Uterus (tissue), 4 donors: ENCODE measurements around the gene LRRC49. TPM values are rescaled to one million over a fixed set of nuclear protein-coding genes. Genes with fewer than 3 reads are reported as not detected.

Experiments used
- DNase-seq, 2 donors: peaks; one replicate each; pipeline ENCODE4 v3.0.0-alpha.2; 2019 to 2020
- H3K27ac ChIP-seq, 2 donors: fragments of 200-600 bp; sonication (generic); 1 replicate in 1 of 2; 2 replicates in 1 of 2; pipeline ENCODE4 v1.5.1; 2016 to 2018
- H3K27me3 ChIP-seq, 2 donors: fragments of 200-600 bp; sonication (generic); one replicate each; pipeline ENCODE4 v1.5.1; 2018 to 2019; ENCODE audit warnings: control low read depth in 1 of 2
- H3K36me3 ChIP-seq, 2 donors: fragments of 200-600 bp; sonication (generic); one replicate each; pipeline ENCODE4 v1.5.1; 2019; ENCODE audit warnings: control low read depth in 1 of 2
- H3K4me1 ChIP-seq, 2 donors: fragments of 200-600 bp; sonication (generic); one replicate each; pipeline ENCODE4 v1.5.1; 2018 to 2019; ENCODE audit warnings: control low read depth in 1 of 2
- H3K4me3 ChIP-seq, 2 donors: fragments of 200-600 bp; sonication (generic); 1 replicate in 1 of 2; 2 replicates in 1 of 2; pipeline ENCODE4 v1.5.1; 2018 to 2019; ENCODE audit warnings: mild to moderate bottlenecking in 1 of 2
- H3K9me3 ChIP-seq, 2 donors: fragments of 200-600 bp; sonication (generic); one replicate each; pipeline ENCODE4 v1.5.1; 2019; ENCODE audit warnings: control low read depth in 1 of 2
- CTCF ChIP-seq, 4 experiments: fragments of 200-600 bp in 2 of 4; fragments of 450-650 bp in 2 of 4; sonication (generic) in 2 of 4; IDR thresholded peaks; one replicate each; pipeline ENCODE4 v1.5.1; 2016 to 2019; ENCODE audit warnings: antibody characterized with exemption in 4 of 4, mild to moderate bottlenecking in 2 of 4, moderate library complexity in 1 of 4
- POLR2A ChIP-seq, 2 donors: fragments of 450-650 bp; IDR thresholded peaks; one replicate each; pipeline ENCODE4 v1.6.1; 2016; ENCODE audit warnings: antibody characterized with exemption in 2 of 2, mild to moderate bottlenecking in 1 of 2, moderate library complexity in 1 of 2
- intact Hi-C: fragments of 100-400 bp; cut with DNase I; formaldehyde crosslinking; loops from one replicate; pipeline ENCODE4 v1.15.1; 2023; ENCODE audit warnings: low total_unique reads
- total RNA-seq, 4 donors: library from RNA; depleted of rRNA in 3 of 4; stranded (reverse); fragments of >200 nt in 3 of 4; gene quantifications; one replicate each; pipeline versions ENCODE4 v1.1.0 to v1.2.4, GENCODE V29; 2014 to 2023
- donor health status: DM: yes; HTN: yes; CAD: no.

Gene LRRC49
- total RNA-seq, 4 donors from 2014 or later = 13.8 to 48.7 (median 19.7) TPM

DNA sequence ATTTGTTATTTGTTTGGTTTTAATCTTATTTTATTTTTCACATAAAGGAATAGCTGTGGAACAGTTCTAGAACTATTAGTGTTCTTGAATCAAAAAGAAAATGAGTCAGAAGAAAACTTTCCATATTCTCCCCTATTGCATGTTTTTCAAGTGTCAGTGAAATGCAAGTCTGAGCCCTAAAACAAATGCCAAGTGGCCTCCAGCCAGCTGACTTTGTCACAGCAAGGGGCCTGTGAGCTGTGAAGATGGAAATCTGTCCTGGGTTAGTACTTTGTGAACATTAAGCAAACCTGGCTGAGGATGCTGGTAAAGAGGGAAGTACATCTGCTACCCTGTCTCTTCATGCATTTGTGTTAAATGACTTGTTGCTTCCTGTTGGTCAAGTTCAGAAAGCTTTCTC is 14.2 kb downstream of the LRRC49 start:
- TF ChIP-seq CTCF (IDR thresholded peaks at IDR 0.05) = no peak
- no peak for TF ChIP-seq POLR2A (IDR thresholded peaks at IDR 0.05)
- intact Hi-C loops = no loop called here

DNA sequence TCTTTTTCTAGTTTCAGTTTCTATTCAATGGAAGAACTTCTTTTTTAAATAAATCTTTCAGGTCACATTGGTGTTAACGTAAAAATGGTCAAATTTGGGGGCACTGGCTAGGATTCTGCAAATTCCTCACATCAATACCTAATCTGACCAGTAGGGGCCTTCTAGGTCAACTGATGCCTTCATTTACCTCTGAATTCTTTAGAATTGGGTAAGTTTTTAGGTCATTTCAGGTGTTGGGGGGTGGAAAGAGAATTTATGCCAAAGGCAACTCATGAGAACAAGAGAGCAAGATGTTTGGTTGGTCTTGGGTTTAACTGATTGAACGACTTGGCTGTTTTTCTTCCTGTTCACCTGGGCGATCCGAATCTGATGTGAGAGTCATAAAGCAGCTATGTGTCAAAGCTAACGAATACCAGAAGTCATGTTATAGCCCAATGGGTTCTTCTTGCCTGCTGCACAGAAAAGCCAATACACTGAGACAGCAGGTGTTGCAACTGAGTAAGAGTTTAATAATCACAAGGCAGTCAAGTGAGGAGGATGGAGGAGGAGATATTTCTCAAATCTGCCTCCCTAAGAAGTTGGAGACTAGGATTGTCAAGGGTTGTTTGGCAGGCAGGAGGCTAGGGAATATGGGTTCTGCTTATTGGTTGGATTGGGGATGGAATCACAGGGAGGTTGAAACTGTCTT is 15.3 kb downstream of the LRRC49 start:
- no peak for DNase-seq
- TF ChIP-seq POLR2A (IDR thresholded peaks at IDR 0.05) (no peak), CTCF (IDR thresholded peaks at IDR 0.05) (no peak)
- no peaks in the 10 kb centered on the region for H3K9me3 ChIP-seq

More for the DNA sequence above, 14.2 kb downstream of the LRRC49 start:
- H3K36me3 ChIP-seq = no peaks in the 10 kb centered on the region
- H3K27me3 ChIP-seq = no peaks in the 10 kb centered on the region
- no peak for DNase-seq
- no peaks in the 10 kb centered on the region for H3K9me3 ChIP-seq
- H3K4me1 ChIP-seq = no peaks in the 10 kb centered on the region
- no peak overlapping the region for H3K27ac ChIP-seq
- no peak overlapping the region for H3K4me3 ChIP-seq

GRCh38 chr15:70910958-70911357 is 18.3 kb downstream of the LRRC49 start:
- Histone ChIP-seq H3K4me1 (no peaks in the 10 kb centered on the region), H3K27ac (no peak overlapping the region), H3K9me3 (no peaks in the 10 kb centered on the region), H3K36me3 (no peaks in the 10 kb centered on the region), H3K27me3 (no peaks in the 10 kb centered on the region), H3K4me3 (no peak overlapping the region)
- no peak for DNase-seq
- TF ChIP-seq CTCF (IDR thresholded peaks at IDR 0.05) (no peak), POLR2A (IDR thresholded peaks at IDR 0.05) (no peak)
- intact Hi-C loops = no loop called here

More for the DNA sequence above, 15.3 kb downstream of the LRRC49 start:
- H3K36me3 ChIP-seq = no peaks in the 10 kb centered on the region
- H3K27me3 ChIP-seq = no peaks in the 10 kb centered on the region
- H3K27ac ChIP-seq = no peak overlapping the region
- H3K4me3 ChIP-seq = no peak overlapping the region
- intact Hi-C loops = no loop called here
- no peaks in the 10 kb centered on the region for H3K4me1 ChIP-seq

DNA sequence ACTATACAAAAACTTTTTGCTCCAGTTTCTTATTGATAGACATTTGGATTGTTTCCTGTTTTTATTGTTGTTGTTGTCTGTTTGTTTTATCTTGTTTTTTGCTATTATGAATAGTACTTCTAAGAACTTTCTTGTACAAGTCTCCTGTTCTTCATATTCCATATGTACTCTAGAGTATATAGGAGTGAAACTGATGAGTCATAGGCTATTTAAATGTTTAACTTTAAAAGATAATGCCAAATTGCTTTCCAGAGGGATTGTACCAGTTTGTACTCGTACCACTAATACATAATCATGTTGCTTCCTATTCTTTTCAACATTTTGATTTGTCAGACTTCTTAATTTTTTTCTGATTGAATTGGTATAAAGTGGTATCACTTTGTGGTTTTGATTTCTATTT is 19.6 kb downstream of the LRRC49 start:
- TF ChIP-seq CTCF (IDR thresholded peaks at IDR 0.05) (no peak), POLR2A (IDR thresholded peaks at IDR 0.05) (no peak)
- no peaks in the 10 kb centered on the region for H3K4me1 ChIP-seq
- intact Hi-C loops = no loop called here
- no peak overlapping the region for H3K27ac ChIP-seq
- DNase-seq = no peak
- no peaks in the 10 kb centered on the region for H3K27me3 ChIP-seq
- H3K9me3 ChIP-seq = no peaks in the 10 kb centered on the region
- H3K4me3 ChIP-seq = no peak overlapping the region
- H3K36me3 ChIP-seq = no peaks in the 10 kb centered on the region

- Histone ChIP-seq H3K36me3 (no peaks in the 10 kb centered on the region), H3K4me1 (no peaks in the 10 kb centered on the region), H3K9me3 (no peaks in the 10 kb centered on the region), H3K27me3 (no peaks in the 10 kb centered on the region), H3K4me3 (no peak overlapping the region), H3K27ac (no peak overlapping the region)
- TF ChIP-seq CTCF (IDR thresholded peaks at IDR 0.05) (no peak), POLR2A (IDR thresholded peaks at IDR 0.05) (no peak)
- DNase-seq = no peak
- intact Hi-C loops = no loop called here
Measured at GRCh38 chr15:70916531-70916930, 23.9 kb downstream of the LRRC49 start.
